CD1c-positive myeloid dendritic cell (primary cell): Measurements from ENCODE around the gene SEC22C.

Source experiments
- DNase-seq: peaks from one replicate; pipeline ENCODE4 v3.0.0-alpha.2; 2016; ENCODE audit errors: extremely low spot score

Gene SEC22C

DNA sequence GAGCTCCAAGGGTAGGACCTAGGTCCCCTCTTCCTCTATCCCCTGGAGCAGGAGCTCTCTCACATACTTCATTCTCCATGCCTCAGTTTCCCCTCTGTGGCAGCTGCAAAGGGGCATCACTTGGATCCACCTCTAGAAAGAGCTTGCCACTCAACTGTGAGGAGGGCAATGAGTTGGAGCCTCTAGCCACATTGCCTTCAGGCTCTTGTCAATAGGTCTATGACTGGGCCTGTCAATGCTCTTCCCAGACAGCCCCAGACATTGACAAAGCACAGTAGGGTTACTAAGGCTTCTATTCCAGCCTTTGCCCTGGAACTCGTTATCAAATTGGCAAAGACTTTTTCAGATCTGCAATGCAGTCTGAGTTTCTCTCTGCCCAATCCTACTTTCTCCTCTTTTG lies 83.7 kb downstream of the SEC22C start:
- DNase-seq, result no peak
